Ectodermal cell (in vitro differentiated cells): ENCODE data around the gene KCNE4.

Experiments used
- H3K27ac ChIP-seq: 2 replicates; pipeline ENCODE4 v1.7.0; 2013; ENCODE audit warnings: mild to moderate bottlenecking, low read depth, low read length; ENCODE audit not compliant: insufficient read depth, poor library complexity, severe bottlenecking
- H3K27me3 ChIP-seq: 2 replicates; pipeline ENCODE4 v1.7.0; 2013; ENCODE audit warnings: mild to moderate bottlenecking, low read length; ENCODE audit not compliant: insufficient read depth, control insufficient read depth, poor library complexity, severe bottlenecking
- H3K36me3 ChIP-seq: one replicate; pipeline ENCODE4 v1.7.0; 2013; ENCODE audit warnings: low read length; ENCODE audit not compliant: control insufficient read depth, insufficient read depth
- H3K4me1 ChIP-seq: one replicate; pipeline ENCODE4 v1.7.0; 2013; ENCODE audit warnings: low read length; ENCODE audit not compliant: control insufficient read depth, insufficient read depth
- H3K4me3 ChIP-seq: 2 replicates; pipeline ENCODE4 v1.7.0; 2013; ENCODE audit warnings: low read depth, low read length, control low read depth; ENCODE audit not compliant: insufficient read depth
- H3K9me3 ChIP-seq: 2 replicates; pipeline ENCODE4 v1.7.0; 2013; ENCODE audit warnings: mild to moderate bottlenecking, low read length, moderate library complexity; ENCODE audit not compliant: control insufficient read depth
- WGBS, 2 experiments: methylation state at CpG; one replicate each; pipeline ENCODE4 v1.1.7; 2013; ENCODE audit warnings: missing lambda C conversion rate in 2 of 2; 5-methylcytosine and 5-hydroxymethylcytosine counted together

Gene KCNE4

GRCh38 chr2:223040527-223040926, 11.5 kb upstream of the KCNE4 start:
- H3K36me3 ChIP-seq = no peaks in the 10 kb centered on the region
- WGBS, 2 experiments = 98 to 100% methylated on average over 3 of the region's 3 CpGs
- H3K4me3 ChIP-seq = no peak overlapping the region
- H3K9me3 ChIP-seq = no peaks in the 10 kb centered on the region
- H3K27me3 ChIP-seq = no peaks in the 10 kb centered on the region
- H3K4me1 ChIP-seq = peaks cover 4% of the 10 kb centered on the region
- H3K27ac ChIP-seq = no peak overlapping the region

- Histone ChIP-seq H3K4me3 (no peak overlapping the region), H3K4me1 (peaks cover 4% of the 10 kb centered on the region), H3K9me3 (no peaks in the 10 kb centered on the region), H3K27me3 (no peaks in the 10 kb centered on the region), H3K27ac (no peak overlapping the region), H3K36me3 (no peaks in the 10 kb centered on the region)
- 76 to 86% methylated on average over 4 of the region's 4 CpGs for WGBS, 2 experiments
Measured at GRCh38 chr2:223041527-223042109, 10.4 kb upstream of the KCNE4 start.

GRCh38 chr2:223042284-223042683, 9.7 kb upstream of the KCNE4 start:
- Histone ChIP-seq H3K4me1 (peaks cover 4% of the 10 kb centered on the region), H3K9me3 (no peaks in the 10 kb centered on the region), H3K36me3 (no peaks in the 10 kb centered on the region), H3K27me3 (no peaks in the 10 kb centered on the region), H3K4me3 (no peak overlapping the region), H3K27ac (no peak overlapping the region)
- WGBS, 2 experiments = 90% methylated on average over 2 of the region's 2 CpGs

DNA sequence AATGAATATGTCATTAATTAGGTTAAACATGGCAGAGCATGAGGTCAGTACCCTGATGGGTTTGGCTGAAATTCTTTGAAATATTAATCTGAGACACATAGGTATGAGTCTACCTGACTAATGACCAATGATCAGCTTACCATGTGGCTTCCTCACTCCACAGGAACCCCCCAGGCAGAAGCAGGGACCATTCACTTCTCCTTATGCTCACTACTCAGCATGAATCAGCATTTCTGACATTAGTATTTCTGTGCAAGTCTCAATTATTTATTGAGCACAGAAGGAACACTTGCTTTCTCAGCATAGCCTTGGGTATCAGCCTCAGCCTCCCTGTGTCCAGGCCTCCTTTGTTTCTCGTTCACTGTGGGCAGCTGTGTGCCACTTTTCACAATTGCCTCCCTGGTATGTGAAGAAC, 9.3 kb upstream of the KCNE4 start:
- Histone ChIP-seq H3K4me3 (no peak overlapping the region), H3K4me1 (peaks cover 4% of the 10 kb centered on the region), H3K27me3 (no peaks in the 10 kb centered on the region), H3K36me3 (no peaks in the 10 kb centered on the region), H3K27ac (no peak overlapping the region), H3K9me3 (no peaks in the 10 kb centered on the region)
- 90% methylated on average over 1 of the region's 1 CpG for WGBS, 2 experiments

DNA sequence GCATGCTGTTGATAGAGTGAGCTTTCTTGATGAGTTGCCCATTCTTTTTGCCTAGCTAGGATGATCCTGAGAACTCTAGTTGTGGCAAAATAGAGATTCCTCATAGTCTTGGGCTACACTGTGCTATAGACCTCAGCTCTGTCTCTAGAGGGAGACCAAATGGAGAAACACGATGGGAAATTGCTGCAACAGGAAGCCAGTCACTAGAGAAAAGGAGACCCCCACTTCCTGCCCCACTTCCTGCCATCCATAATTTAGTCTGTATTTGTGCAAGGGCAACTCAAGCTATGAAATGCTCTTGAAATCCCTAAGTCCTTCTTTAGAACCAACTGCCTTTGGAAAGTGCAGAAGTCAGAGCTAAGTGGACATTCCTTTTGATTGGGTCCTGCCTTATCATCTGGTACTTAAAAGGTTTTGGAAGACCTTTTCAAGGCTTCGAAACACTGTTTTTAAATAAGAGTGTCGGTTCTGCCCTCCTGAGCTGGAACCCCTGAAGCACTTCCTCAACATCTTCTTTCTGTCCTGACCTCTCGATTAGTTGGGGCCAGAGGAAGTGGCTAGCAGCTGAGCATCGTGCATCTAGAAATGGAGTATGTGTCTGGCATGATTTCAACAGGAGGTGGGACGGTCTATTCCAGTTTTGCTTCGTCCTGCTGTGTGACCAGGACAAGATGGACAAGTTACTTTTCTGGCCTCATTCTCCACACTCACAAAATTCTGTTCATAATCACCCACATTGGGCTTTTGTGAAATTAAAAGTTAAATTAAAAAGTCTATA, 8.6 kb upstream of the KCNE4 start:
- Histone ChIP-seq H3K4me1 (peaks cover 4% of the 10 kb centered on the region), H3K27ac (no peak overlapping the region), H3K9me3 (no peaks in the 10 kb centered on the region), H3K36me3 (no peaks in the 10 kb centered on the region), H3K4me3 (no peak overlapping the region), H3K27me3 (no peaks in the 10 kb centered on the region)
- WGBS, 2 experiments = 92 to 95% methylated on average over 7 of the region's 7 CpGs

DNA sequence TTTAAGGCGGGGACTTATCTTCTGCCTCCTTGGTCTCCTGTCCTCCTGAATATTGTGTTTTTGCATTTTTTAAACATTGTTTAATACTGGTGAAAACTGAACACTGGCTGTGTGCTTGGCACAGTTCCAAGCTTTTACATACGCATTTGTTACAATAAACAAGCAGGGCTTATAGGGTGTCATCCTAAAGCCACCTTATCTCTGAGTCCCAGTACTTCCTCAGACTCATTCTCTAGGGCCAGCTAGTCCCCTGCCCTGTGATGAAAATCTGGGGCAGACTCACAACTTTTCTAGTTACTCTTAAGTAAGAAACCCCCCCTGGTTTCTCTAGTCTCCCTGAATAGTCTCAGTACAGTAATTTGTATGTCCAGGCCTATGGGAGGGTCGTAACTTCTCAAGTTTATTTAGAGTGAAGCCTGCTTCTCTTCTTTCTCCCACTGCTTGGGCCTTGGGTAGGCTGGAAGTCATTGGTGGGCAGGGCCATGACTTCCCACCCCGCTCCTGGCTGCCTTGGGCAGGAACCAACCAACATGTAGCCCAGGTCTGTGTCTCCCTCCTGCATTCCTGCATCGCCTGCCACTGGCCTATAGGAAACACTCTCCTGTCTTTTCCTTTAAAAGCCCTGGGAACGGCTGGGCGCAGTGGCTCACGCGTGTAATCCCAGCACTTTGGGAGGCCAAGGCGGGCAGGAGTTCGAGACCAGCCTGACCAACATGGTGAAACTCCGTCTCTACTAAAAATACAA, 7.7 kb upstream of the KCNE4 start:
- Histone ChIP-seq H3K27ac (no peak overlapping the region), H3K4me1 (no peaks in the 10 kb centered on the region), H3K4me3 (no peak overlapping the region), H3K27me3 (no peaks in the 10 kb centered on the region), H3K9me3 (no peaks in the 10 kb centered on the region), H3K36me3 (no peaks in the 10 kb centered on the region)
- 92 to 95% methylated on average over 11 to 12 of the region's 12 CpGs for WGBS, 2 experiments

DNA sequence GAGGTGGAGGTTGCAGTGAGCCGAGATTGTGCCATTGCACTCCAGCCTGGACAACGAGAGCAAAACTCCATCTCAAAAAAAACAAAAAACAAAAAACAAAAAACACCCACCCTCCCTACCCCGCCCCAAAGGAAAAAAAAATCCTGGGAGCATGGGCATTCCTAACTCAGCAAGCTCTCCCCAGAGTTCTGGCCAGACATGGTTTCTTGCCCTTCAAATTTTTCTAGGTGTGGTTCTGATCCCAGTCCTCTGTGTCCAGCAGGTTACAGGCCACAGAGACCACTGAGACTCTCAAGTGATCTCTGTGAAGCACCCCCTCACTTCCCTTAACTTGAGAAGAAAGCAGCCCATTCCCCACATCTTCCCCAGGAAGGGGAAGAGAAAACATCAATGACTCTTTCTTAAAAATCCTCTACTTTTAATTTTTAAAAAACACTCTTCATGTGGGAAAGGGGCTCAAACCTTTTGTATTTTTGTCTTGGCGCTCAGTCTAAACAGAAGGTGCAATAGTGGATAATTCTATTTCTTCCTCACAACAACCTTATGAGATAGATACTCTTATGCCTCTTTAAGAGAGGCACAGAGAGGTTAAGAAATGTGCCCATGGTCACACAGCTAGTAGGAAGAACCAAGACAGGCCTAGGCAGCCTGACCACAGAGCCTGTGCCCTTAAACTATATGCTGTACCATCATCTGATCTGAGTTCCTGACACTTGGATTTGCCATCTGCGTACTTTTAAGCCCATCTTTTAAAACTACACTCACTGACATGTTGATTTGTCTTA, 6.9 kb upstream of the KCNE4 start:
- WGBS, 2 experiments = 89 to 94% methylated on average over 5 of the region's 5 CpGs
- H3K27ac ChIP-seq = no peak overlapping the region
- H3K9me3 ChIP-seq = no peaks in the 10 kb centered on the region
- H3K4me1 ChIP-seq = no peaks in the 10 kb centered on the region
- no peak overlapping the region for H3K4me3 ChIP-seq
- no peaks in the 10 kb centered on the region for H3K36me3 ChIP-seq
- no peaks in the 10 kb centered on the region for H3K27me3 ChIP-seq

DNA sequence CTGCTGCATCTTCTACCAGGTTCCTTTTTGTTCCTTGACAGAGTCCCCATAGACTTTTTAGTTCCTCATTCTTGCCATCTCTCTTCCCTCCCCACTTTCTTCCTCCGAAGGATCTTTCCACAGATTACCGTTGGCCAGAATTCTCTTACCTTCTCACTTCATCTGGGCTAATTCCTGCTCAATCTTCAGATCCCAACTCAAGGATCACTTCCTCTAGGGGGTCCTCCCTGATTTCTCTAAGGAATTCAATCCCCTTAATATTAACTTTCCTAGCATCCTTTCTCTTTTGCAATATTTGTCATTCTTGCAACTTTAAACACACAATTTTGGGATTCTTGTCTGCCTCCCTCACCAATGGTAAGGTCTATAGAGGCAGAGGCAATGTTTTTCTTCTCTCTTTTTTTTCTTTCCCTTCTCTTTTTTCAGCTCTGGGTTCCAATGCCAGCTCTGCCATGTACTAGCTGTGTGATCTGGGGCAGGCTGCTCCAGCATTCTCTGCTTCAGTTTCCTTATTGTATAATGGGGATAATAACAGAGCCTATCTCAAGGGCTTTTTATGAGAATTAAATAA, 5.4 kb upstream of the KCNE4 start:
- no peak overlapping the region for H3K27ac ChIP-seq
- WGBS, 2 experiments = 94 to 96% methylated on average over 2 of the region's 2 CpGs
- no peaks in the 10 kb centered on the region for H3K4me1 ChIP-seq

GRCh38 chr2:223047260-223047761, 4.7 kb upstream of the KCNE4 start:
- H3K27ac ChIP-seq = no peak overlapping the region

More for the DNA sequence above, 5.4 kb upstream of the KCNE4 start:
- H3K27me3 ChIP-seq = no peaks in the 10 kb centered on the region
- no peak overlapping the region for H3K4me3 ChIP-seq
- no peaks in the 10 kb centered on the region for H3K36me3 ChIP-seq
- no peaks in the 10 kb centered on the region for H3K9me3 ChIP-seq

More at GRCh38 chr2:223047260-223047761, 4.7 kb upstream of the KCNE4 start:
- WGBS, 2 experiments = 91 to 95% methylated on average over 4 of the region's 4 CpGs
- Histone ChIP-seq H3K4me1 (no peaks in the 10 kb centered on the region), H3K27me3 (no peaks in the 10 kb centered on the region), H3K4me3 (no peak overlapping the region), H3K36me3 (no peaks in the 10 kb centered on the region), H3K9me3 (no peaks in the 10 kb centered on the region)
